ENCODE results near the gene GJC2. TPM values are rescaled to one million over a fixed set of nuclear protein-coding genes. Genes with fewer than 3 reads are reported as not detected.

Gene GJC2
- total and polyA plus RNA-seq, 8 donors = 0.46 to 26.6 (median 1.5) TPM; not detected in 2

- no peak overlapping the region for H3K4me3 ChIP-seq
- peaks cover 56 to 92% (median 73%) of the 10 kb centered on the region in 4 donors for H3K4me1 ChIP-seq
- no peak for TF ChIP-seq CTCF (IDR thresholded peaks at IDR 0.05)
- TF ChIP-seq POLR2A (IDR thresholded peaks at IDR 0.05) = no peak
- TF ChIP-seq EP300 (IDR thresholded peaks at IDR 0.05) = no peak
- TF ChIP-seq POLR2AphosphoS5 (IDR thresholded peaks at IDR 0.05) = no peak
- peaks cover 29 to 48% (median 45%) of the 10 kb centered on the region in 4 donors for H3K36me3 ChIP-seq
- H3K9me3 ChIP-seq = no peaks in the 10 kb centered on the region
- H3K27ac ChIP-seq = no peak overlapping the region
- 77 to 92% (median 85%) methylated on average over 8 of the region's 8 CpGs for WGBS, 5 donors
- no peaks in the 10 kb centered on the region for H3K27me3 ChIP-seq
- intact Hi-C loops (cut with DNase I; ENCODE audit: low total_unique reads) = loop anchor here (10.0 kb wide), 1 partner anchor 50 kb away; no protein-coding TSS in a partner anchor
- no peak for DNase-seq
Measured at GRCh38 chr1:228144993-228145343, 4.8 kb upstream of the GJC2 start.

GRCh38 chr1:228145463-228146416, 4.0 kb upstream of the GJC2 start:
- TF ChIP-seq POLR2AphosphoS5 (IDR thresholded peaks at IDR 0.05) (no peak), POLR2A (IDR thresholded peaks at IDR 0.05) (no peak), CTCF (IDR thresholded peaks at IDR 0.05) (no peak), EP300 (IDR thresholded peaks at IDR 0.05) (no peak)
- Histone ChIP-seq H3K27me3 (no peaks in the 10 kb centered on the region), H3K27ac (no peak overlapping the region), H3K9me3 (no peaks in the 10 kb centered on the region), H3K36me3 (peaks cover 29 to 48% (median 46%) of the 10 kb centered on the region in 4 donors), H3K4me1 (peaks cover 62 to 97% (median 79%) of the 10 kb centered on the region in 4 donors), H3K4me3 (no peak overlapping the region)
- intact Hi-C loops (cut with DNase I; ENCODE audit: low total_unique reads) = loop anchor here (10.0 kb wide), 1 partner anchor 51 kb away; no protein-coding TSS in a partner anchor
- 89 to 94% (median 90%) methylated on average over 17 to 31 of the region's 31 CpGs for WGBS, 5 donors
- peak in 1 of 2 donors; percentile 12 for DNase-seq

- peaks cover 29 to 48% (median 46%) of the 10 kb centered on the region in 4 donors for H3K36me3 ChIP-seq
- intact Hi-C loops (cut with DNase I; ENCODE audit: low total_unique reads) = loop anchor here (10.0 kb wide), 1 partner anchor 52 kb away; no protein-coding TSS in a partner anchor
- H3K9me3 ChIP-seq = no peaks in the 10 kb centered on the region
- no peak for DNase-seq
- no peak overlapping the region for H3K27ac ChIP-seq
- H3K27me3 ChIP-seq = no peaks in the 10 kb centered on the region
- TF ChIP-seq POLR2AphosphoS5 (IDR thresholded peaks at IDR 0.05) = no peak
- no peak overlapping the region for H3K4me3 ChIP-seq
- 87 to 91% (median 89%) methylated on average over 11 to 18 of the region's 18 CpGs for WGBS, 5 donors
- H3K4me1 ChIP-seq = peaks cover 62 to 97% (median 79%) of the 10 kb centered on the region in 4 donors
Measured at GRCh38 chr1:228146417-228147150, 3.1 kb upstream of the GJC2 start.

GRCh38 chr1:228147151-228147693, 2.5 kb upstream of the GJC2 start:
- Histone ChIP-seq H3K4me3 (no peak overlapping the region), H3K4me1 (peaks cover 57 to 97% (median 78%) of the 10 kb centered on the region in 4 donors), H3K27ac (no peak overlapping the region), H3K27me3 (no peaks in the 10 kb centered on the region), H3K9me3 (no peaks in the 10 kb centered on the region), H3K36me3 (peaks cover 29 to 48% (median 46%) of the 10 kb centered on the region in 4 donors)
- 87 to 93% (median 93%) methylated on average over 9 to 20 of the region's 20 CpGs for WGBS, 5 donors
- no peak for DNase-seq
- TF ChIP-seq EP300 (IDR thresholded peaks at IDR 0.05) (no peak), POLR2AphosphoS5 (IDR thresholded peaks at IDR 0.05) (no peak), CTCF (IDR thresholded peaks at IDR 0.05) (no peak), POLR2A (IDR thresholded peaks at IDR 0.05) (no peak)
- intact Hi-C loops (cut with DNase I; ENCODE audit: low total_unique reads) = loop anchor here (10.0 kb wide), 1 partner anchor 52 kb away; no protein-coding TSS in a partner anchor

Measured in stomach (tissue), 9 donors.